ENCODE data around the gene NUBP2.
"Not testable (repeated sequence)": the region's sequence is repeated elsewhere in the genome, so short reads cannot be mapped to it uniquely, and the experiment has no call there.

The NUBP2 gene

DNA sequence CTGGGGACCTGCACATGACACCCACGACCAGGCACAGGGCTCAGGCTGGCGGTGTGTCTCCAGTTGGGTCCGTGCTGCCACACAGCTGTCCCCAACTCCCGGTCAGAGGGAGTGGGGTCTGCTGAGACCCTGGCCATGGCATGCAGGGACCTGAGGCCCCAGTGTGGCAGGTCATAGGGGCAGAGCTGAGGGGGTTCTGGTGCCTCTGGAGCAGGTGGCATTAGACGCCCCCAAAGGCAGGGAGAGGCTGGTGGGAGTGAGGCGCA, 4.2 kb downstream of the NUBP2 start:
- no peak for DNase-seq

DNA sequence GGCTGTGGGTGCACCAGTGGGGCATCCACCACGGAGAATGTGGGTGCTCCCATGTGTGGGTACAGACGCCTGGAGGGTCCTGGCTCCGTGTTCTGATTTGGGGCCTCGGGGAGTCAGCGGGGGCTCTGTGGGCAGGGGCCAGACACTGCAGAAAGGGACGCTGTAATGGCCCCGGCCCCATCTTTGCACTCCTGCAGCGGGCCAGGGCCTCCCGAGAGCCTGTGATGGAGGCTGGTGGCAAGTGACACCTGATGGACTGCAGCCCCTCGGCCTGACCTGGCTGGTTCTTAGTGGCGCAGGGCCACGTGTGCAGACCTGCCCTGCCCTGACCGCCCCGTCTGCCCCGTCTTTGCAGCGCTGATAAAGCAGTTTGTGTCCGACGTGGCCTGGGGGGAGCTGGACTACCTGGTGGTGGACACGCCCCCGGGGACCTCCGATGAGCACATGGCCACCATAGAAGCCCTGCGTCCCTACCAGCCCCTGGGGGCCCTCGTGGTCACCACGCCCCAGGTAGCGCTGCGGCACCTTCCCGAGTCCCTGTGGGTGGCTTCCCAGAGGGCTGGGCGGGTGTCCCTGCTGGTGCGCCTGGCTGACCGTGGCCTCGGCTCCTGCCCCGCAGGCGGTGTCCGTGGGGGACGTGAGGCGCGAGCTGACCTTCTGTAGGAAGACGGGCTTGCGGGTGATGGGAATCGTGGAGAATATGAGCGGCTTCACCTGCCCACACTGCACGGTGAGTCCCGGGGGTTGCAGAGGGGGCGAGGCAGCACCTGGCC, 4.7 kb downstream of the NUBP2 start:
- no peak for DNase-seq

DNA sequence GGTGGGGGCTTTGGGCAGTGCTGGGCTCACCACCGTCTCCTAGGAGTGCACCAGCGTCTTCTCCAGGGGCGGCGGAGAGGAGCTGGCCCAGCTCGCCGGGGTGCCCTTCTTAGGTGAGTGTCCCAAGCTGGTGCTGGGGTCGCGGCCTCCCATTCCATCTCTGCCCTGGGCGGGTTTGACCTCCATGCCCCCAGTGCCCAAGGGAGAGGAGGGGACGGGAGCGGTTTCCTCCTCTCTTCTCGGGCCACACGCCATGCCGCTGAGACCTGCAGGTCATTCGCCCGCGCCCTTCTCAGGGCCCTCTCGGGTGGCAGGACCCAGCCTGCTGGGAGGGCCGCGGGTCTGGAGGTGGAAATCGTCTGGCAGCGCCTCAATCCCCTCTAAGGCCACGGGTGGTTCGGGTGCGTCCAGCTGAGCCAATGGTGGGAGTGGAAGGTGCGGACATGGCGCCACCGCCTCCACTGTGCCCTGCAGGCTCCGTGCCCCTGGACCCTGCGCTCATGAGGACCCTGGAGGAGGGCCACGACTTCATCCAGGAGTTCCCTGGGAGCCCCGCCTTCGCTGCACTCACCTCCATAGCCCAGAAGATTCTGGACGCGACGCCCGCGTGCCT, 5.4 kb downstream of the NUBP2 start:
- DNase-seq: no peak

DNA sequence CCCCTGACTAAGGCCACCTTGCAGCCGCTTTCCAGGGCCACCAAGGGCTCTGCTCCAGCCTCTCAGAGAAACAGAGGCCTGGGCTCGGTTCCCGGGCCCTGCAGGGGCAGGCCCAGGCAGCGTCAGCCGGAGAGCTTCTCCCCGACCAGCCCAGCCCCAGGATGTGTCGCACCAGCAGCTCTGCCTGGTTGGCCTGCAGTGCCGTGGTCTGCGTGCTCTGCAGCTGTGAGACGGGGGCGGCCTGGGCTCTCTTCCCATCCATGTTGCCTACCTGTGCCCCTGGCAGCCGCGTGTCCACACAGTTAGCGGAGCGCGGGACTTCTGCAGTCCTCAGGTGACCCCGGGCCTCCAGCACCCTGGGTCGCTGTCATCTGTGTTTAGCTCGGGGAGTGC, 5.9 kb downstream of the NUBP2 start:
- DNase-seq: no peak

DNA sequence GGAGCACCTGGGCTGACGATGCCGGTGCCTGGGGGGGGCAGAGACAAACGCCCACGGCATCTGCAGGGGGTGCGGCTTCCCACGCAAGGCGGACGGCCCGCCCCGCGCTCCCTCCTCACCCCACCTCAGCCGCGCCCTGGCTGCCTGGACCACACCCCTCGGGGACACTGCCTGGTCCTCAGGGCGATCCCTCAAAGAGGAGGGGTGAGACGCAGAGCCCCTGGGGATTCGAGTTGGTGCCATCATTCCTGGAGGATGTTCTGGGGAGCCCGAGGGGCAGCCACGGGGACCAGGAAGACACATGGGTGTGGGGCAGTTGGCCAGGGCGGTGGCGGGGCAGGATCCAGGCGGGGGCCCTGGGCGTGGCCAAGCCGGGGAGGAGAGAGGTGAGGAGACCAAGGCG, 6.9 kb downstream of the NUBP2 start:
- no peak for DNase-seq

DNA sequence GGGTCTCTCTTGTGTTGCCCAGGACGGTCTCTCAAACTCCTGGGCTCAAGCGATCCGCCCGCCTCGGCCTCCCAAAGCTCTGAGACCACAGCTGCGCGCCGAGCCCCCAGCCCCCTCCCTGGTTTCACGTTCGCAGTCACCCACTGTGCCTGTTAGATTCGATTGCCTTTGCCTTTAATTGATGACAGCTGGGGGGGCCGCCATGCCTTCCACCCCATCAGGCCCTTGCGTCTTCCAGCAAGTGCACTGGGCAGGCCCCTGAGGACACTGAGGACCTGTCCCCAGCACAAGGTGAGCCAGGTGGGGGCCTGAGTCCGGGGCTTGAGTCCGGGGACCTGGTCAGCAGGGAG, 7.5 kb downstream of the NUBP2 start:
- no peak for DNase-seq

DNA sequence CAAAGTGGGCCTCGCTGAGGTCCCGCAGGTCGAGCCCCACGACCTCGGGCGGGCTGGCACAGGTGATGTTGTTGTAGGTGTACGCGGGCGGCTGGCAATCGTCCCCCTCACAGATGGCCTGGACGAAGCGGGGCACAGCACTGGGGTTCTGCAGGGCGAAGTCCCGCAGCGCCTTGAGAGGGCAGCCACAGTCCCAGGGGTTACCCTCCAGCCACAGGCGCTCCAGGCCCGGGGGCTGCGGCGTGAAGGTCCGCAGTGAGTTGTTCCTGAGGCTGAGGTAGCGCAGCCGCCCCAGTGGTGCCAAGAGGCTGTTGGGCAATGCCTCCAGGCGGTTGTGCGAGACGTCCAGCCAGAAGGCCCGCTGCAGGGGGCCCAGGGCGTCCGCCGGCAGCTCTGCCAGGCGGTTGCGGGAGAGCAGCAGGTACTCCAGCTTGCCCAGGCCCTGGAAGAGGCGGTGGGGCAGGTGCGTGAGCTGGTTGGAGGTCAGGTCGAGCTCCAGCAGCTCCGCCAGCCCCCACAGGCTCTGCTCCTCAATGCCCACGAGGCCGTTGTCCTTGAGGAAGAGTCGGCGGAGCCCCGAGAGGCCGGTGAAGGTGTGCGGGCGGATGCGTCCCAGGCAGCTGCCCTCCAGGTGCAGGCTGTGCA, 8.0 kb downstream of the NUBP2 start:
- no peak for DNase-seq

DNA sequence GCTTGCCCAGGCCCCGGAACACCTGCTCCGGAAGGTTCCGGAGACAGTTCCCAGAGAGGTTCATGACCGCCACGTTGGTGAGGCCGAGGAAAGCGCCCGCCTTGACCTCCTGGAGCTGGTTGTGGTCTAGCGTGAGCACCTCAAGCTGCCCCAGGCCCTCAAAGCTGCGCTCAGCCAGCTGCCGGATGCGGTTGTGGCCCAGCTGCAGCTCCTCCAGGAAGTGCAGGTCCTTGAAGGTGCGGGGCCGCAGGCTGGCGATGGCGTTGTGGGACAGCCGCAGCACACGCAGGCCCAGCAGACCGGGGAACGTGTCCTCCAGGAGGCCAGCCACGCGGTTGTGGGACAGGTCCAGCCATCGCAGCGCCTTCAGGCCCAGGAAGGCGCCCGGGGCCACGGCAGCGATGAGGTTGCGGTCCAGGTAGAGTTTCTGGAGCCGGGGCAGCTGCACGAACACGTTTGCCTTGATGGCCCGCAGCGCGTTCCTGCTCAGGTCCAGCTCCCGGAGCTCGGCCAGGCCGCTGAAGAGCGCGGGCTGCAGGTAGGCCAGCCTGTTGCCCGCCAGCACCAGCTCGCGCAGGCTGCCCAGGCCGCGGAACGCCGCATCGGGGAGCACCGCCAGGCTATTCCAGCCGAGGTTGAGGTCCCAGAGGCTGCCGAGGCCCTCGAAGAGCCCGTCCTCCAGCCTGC, 8.6 kb downstream of the NUBP2 start:
- DNase-seq: no peak

DNA sequence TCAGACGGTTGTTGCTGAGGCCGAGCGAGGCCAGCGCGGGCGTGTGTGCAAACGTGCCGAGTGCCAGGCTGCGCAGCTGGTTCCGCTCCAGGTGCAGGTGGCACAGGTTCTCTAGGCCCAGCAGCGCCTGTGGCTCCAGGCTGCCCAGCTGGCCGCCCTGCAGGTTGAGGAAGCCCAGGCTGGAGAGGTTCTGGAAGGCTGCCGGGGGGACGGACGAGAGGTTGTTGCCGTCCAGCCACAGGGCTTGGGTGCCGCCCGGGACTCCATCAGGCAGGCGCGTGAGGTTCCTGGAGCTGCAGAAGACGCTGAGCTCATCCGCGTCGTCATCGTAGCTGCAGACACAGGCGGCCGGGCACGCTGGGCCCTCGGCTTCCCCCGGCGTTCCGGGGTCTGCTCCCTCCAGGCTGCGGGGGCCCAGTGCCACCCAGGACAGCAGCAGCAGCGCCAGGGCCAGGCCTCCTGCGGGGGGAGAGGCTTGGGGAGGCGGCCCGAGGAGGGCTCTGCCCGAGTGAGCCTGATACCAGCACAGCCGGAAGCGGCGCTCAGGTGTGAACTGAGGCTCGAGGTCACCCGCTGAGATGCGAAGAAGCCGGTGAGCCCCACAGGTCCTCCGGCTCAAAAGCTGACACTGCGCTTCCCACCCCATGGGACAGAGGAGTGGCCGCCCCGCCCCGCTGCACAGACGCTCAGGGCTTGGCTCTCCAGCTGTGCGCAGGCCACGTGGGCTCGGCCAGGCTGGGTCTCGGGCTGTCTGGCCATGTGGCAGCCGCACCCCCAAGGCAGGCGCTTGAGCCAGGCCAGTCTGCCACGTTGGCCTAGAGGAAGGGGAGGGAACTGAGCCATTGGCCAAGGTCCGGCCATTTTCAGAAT, 9.4 kb downstream of the NUBP2 start:
- no peak for DNase-seq

DNA sequence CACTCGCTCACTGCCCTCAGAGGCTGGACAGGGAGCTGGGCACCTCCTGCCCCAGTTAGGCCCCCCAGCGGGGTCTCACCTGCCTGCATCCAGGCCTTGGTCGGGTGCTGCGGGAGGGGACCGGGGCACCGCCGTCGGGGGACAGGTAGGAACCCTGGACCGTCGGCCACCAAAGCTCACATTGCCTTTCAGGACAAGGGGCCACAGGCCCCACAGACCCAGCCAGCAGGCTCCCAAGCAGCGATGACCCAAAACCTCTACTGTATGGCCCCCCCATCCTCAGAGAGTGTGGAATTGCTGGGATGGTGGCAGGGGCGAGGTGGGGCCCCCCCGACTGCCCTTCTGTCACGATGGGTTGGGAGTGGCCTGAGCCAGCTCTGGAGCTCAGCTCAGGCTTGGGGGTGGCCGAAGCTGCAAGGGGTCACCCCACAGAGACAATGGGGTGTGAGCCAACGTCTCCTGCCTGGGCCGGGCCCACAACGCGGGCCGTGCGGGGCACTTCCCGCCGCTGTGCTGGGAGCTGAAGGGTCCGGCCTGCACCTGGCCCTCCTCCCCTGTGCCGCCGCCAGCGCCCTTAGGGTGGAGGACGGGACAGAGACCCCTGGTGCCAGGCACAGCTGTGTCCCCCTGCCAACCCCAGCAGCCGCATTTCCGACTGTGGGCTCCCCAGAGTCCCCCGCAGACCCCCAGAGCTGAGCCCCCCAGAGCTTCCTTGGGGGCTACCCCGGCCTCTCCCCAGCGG, 10.2 kb downstream of the NUBP2 start:
- DNase-seq: no peak

DNA sequence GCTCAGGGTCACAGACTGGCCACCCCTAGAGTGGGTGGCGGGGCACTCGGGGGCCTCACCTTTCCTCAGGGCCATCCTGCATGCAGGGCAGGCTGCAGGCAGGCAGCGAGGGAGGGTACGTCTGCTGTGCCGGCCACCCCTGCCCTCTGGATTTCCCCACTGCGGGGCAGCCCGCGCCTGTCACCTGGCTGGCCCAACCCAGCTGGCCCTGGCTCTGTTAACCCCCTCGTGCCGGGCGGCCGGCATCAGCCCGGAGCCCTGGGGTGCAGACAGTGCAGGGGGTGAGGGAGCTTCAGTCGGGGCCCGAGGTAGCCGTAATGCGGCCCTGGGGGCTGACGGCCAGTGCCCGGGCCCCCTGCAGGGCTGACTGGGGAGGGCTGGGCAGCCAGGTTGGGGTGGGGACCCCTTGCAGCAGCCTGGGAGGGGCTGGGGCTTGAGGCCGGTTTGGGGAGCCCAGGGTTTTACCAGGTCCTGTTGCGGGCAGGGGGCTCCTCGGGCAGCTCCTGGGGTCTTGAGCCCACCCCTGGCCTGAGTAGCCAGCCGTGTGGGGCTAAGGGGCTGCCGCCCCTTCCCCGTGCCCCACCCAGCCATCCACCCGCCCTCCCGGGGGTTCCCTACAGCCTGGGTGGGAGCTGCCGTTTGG, 10.9 kb downstream of the NUBP2 start, which contains the start of gene IGFALS:
TSS of gene IGFALS (minus strand) at position 128 of the 643 bp plus-strand sequence. CDS start at position 75, 53 bp downstream.
- DNase-seq: no peak

DNA sequence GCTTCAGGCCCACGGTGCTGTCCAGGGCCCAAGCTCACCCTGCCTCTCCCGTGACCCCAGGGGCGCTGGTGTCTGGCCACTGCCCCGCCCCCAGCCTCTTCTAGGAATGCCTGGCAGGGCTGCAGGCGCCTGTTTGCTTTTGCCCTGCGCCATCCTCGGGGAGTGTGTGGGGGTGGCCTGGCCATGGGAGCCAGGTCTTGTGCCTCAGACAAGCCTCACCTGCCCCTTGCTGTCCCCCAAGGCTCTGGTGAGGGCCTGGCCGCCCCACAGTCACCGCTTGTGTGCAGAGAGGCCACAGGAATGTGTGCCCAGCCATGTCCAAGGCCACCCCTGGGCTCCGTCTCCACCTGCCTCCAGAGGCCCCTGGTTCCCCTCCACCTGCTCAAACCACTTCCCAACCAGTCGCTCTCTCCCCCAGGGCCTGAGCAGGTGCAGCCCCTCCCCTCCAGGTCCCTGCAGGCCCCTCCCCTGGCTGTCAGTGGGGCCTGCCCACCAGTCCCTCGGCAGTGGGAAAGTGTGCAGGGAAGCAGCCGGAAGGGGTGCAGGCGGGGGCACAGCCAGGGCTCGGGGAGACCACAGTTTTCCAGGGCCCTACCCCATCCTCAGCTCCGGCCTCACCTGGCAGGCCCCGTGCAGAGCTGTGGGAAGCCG, 11.6 kb downstream of the NUBP2 start:
- DNase-seq: no peak

DNA sequence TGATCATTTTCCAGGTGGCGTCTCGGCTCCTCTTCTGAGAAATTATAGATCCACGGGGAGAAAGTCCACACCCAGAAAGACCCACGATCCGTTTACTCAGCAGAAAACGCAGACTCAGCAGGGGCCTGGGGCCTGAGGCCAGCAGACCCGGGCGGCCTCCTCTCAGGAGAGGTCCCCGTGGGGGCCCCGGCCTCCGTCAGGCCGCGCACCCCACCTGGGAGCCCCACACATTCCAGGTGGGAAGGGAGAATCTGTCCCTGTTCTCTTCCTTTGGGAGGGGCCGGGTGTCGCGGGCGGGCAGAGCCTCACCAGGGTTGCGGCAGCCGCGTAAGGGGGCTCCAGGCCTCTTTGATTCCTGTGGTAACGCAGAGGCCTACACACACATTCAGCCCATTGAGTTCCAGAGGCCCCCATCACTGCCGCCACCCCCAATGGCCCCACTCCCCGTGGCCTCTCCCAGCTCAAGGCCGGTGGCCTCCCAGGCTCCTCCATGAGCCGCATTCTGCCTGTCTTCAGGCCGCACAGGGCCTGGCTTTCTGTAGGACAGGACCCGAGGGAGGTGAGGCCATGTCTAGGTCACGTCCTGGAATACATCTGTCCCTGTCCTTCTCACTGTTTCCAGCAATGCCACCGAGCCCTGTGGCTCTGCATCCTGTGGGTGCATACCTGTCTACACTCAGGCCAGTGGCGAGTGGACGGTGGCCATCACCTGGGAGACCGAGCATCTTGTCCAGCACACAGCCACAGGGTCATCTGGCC, 12.3 kb downstream of the NUBP2 start:
- no peak for DNase-seq

DNA sequence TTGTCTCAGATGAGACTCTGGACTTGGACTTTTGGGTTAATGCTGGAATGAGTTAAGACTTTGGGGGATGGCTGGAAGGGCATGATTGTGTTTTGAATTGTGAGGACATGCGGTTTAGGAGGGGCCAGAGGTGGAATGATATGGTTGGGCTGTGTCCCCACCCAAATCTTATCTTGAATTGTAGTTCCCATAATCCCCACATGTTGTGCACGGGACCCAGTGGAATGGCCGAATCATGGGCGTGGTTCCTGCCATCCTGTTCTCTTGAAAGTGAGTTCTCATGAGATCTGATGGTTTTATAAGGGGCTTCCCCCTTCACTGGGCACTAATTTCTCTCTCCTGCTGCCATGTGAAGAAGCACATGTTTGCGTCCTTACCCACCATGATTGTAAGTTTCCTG, 16.5 kb downstream of the NUBP2 start:
- DNase-seq: not testable (repeated sequence)

DNA sequence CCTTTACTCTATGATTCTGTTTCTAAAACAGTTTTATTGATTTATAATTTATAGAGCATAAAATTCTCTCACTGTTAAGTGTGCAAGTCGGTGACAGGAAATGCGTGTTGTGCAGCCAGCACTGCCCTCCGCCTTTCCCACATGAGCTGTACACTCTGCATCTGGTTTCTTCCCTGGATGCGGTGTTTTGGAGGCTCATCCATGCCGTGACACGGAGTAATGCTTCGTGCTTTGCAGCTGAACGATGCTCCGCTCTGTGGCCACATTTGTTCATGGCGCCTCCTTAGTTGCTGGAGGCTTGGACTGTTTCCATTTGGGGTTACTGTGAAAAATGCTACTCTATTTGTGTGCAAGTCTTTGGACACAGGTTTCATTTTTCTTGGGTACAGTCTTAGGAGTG, 17.9 kb downstream of the NUBP2 start:
- DNase-seq: no peak

DNA sequence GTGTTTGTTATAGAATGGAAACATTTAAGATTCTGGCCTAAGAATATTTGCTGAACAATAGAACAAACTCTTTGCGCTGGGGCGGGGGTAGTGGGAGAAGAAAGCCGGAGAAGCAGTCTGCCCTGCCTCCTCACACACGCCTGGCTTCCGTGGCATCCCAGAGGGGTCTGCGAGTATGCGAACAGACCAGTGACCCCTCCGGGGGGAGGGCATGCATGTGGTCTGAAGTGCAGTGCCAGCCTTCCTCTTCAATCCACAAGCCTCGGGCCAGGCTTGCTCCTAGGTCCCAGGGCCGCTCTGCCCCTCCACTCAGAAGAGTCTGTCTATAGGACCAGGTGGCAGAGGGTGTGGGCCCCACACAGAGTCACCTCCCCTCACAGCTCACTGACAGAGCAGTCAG, 24.9 kb downstream of the NUBP2 start:
- no peak for DNase-seq

DNA sequence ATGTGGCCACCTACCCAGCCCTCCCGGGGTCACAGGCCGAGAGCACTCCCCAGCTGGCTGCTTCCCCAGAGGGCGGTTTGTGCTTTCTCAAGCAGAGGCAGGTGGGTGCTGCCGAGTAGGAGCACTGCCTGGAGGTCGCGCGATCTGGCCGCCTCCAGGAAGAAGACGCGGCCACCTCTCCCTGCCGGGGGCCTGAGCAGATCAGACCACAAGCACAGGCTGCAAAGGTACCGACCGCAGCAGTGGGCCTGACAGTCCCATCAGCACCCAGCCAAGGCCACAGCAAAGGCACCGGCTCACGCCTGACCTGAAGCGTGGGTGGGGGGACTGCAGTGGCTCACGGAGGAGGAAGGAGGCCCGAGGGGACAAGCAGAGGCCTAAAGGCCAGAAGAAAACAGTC, 25.9 kb downstream of the NUBP2 start:
- no peak for DNase-seq

DNA sequence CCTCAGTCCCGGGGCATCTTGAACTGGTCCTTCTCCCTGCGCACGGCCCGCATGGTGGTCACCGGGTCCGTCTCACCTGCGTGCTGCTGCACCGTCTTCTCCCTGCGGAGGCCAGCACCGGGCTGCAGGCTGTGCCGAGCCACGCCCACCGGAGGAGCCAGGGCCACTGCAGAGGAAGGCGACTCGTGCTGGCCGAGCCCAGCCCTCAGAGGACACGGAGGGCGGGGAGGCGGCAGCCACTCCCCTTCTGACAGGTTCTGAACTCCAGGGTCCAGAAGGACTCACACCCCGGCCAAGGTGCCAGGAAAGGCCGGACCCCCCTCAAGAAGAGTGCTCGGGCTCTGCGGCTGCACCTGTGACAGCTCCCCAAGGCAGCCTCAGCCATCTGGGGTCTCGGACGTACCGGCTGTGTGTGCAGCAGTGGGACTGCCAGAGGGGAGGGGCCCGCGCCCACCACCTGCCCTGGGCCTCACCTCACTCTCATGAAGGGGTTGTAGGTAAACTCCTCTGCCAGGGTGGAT, 26.6 kb downstream of the NUBP2 start:
- no peak for DNase-seq

DNA sequence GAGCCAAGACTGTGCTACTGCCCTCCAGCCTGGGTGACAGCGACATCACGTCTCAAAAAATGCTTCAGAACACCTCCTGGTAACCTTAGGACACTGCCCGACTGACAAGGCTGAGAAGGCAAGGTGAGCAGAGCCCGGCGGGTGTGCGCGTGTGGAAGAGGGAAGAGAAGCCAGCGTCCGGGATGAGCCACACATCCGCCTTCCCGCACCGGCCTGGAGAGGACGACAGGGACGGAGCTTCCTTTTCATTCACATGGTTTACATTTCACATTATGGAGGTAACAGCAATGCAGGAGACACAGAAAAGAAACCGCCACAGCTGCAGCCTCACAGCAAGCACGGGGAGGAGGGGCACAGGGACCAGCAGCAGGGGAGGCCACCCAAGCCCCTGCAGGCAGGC, 27.3 kb downstream of the NUBP2 start:
- no peak for DNase-seq

DNA sequence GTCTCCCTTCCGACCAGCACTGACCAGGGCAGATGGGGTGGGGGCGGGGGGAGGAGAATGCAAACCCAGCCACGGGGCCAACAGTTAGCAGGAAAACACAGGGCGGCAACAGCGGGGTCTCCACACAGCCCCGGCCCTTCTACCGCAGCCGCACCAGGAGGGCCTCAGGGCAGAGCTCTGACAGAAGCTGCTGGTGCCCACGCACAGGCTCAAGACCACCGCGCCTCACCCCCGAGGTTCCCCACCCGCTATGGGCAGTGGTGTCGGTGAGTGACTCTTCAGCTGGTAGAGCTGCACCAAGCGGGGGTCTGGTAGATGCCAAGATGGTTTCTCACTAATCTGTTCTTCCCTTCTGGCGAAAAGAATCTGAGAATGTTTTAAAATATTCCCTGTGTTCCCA, 27.8 kb downstream of the NUBP2 start:
- DNase-seq: no peak
